T47D (cell line): Measurements from ENCODE around the gene CALML6.

ENCODE experiments used
- DNase-seq, 2 experiments: peaks; one replicate each; pipeline versions ENCODE4 v3.0.0 to v3.0.0-alpha.2; 2011 to 2012; ENCODE audit warnings: low read depth in 1 of 2, low spot score in 1 of 2
- JUND ChIP-seq: IDR thresholded peaks from 2 replicates; pipeline ENCODE4 v1.6.1; 2012; ENCODE audit warnings: low read depth
- in situ Hi-C: cut with HindIII; loops from 2 replicates; pipeline ENCODE4 v1.10.0; 2016; ENCODE audit warnings: low sequenced_read_pairs, low pct_unique_long_range_greater_than_20kb

The CALML6 gene

GRCh38 chr1:1907098-1907736 is 7.8 kb upstream of the CALML6 start:
- no peak for DNase-seq
- in situ Hi-C loops, result no loop called here
- TF ChIP-seq JUND, result no peak

- TF ChIP-seq JUND, result no peak
- in situ Hi-C loops, result no loop called here
- peak in 1 of 2 experiments; percentile 19 for DNase-seq
Measured at GRCh38 chr1:1908506-1908791, 6.6 kb upstream of the CALML6 start.

- in situ Hi-C loops, result no loop called here
- DNase-seq, result no peak
Measured at GRCh38 chr1:1910033-1910465, 5.0 kb upstream of the CALML6 start.

GRCh38 chr1:1910651-1911331 is 4.3 kb upstream of the CALML6 start:
- no peak for TF ChIP-seq JUND
- in situ Hi-C loops, result no loop called here
- no peak for DNase-seq

More at GRCh38 chr1:1910033-1910465, 5.0 kb upstream of the CALML6 start:
- TF ChIP-seq JUND, result no peak

- in situ Hi-C loops, result no loop called here
- DNase-seq, result no peak
- TF ChIP-seq JUND, result no peak
Measured at GRCh38 chr1:1911350-1912041, 3.6 kb upstream of the CALML6 start.

GRCh38 chr1:1914101-1914970 is 724 bp upstream of the CALML6 start:
- no peak for DNase-seq
- TF ChIP-seq JUND, result no peak
- in situ Hi-C loops, result no loop called here

- in situ Hi-C loops, result no loop called here
- no peak for TF ChIP-seq JUND
- DNase-seq, result no peak
Measured at GRCh38 chr1:1915911-1916840, 1.1 kb downstream of the CALML6 start.

DNA sequence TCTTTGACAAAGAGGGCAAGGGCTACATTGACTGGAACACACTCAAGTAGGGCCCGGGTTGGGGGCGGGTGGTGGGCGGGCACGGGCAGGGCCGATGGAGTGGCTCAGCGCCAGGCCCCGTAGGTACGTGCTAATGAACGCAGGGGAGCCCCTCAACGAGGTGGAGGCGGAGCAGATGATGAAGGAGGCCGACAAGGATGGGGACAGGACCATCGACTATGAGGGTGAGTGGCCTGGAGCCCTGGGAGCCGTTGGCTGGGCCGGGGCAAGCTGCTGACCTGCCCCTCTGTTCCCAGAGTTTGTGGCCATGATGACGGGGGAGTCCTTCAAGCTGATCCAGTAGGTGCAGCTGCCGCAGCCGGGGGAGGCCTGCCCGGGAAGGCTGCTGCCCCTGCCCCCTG is 1.8 kb downstream of the CALML6 start:
- no peak for TF ChIP-seq JUND
- in situ Hi-C loops, result no loop called here
- no peak for DNase-seq

- no peak for TF ChIP-seq JUND
- DNase-seq, result no peak
- in situ Hi-C loops, result no loop called here
Measured at GRCh38 chr1:1917304-1917976, 2.4 kb downstream of the CALML6 start.

DNA sequence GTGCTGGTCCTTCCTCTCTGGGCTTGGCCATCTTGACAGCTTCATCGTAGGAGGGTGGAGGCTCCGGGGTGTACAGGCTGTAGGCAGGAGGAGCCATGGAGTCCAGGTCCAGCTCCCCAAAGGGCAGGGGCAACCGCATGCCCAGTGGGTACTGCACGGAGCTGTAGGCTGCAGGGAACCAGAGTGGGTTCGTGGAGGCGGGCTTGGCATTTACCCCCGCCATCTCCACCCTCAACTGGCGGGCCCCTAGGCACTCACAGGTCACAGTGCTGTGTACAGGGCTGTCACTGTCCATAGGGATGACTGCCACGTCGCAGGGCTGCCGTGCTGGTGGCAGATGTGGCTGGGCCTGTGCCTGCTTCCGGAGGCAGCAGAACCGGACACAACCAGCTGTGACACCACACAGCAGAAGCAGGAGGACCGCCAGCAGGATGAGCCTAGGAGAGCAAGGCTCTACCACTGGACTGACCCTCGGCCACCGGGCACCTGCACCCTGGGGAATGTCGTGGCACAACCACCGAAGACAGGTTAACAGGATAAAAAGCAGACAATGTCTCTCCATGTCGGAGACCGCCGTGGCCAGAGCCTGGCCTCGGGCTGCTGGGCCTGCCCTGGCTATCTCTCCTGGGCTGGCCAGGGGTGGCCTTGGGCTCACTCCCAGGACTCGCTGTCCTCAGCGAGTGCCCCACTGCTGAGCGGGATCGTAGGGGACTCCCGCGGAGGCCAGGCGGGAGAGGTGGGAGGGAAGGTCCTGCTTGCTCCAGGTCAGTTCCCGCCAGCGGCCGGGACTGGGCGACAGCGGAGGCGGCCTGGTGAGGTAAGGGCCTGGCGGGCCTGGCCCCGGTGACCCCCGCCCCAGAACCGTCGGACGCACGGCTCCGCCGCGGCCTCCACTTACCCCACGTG is 3.2 kb downstream of the CALML6 start:
- in situ Hi-C loops, result no loop called here
- no peak for DNase-seq
- TF ChIP-seq JUND, result no peak

GRCh38 chr1:1918901-1919303 is 3.8 kb downstream of the CALML6 start, which contains the start of gene TMEM52:
Gene TMEM52 (minus strand): TSS chr1:1919279. CDS start chr1:1919265, 14 bp downstream.
- TF ChIP-seq JUND, result no peak
- in situ Hi-C loops, result no loop called here
- DNase-seq, result peak in 1 of 2 experiments; percentile 77
